ENCODE results near the gene DNAJC5.
A peak's percentile ranks its signal among the peaks of the same experiment; 100 is the strongest.

DNAJC5 gene

GRCh38 chr20:63885264-63886053, 9.5 kb upstream of the DNAJC5 start:
- no peak for DNase-seq

GRCh38 chr20:63886054-63886419, 8.9 kb upstream of the DNAJC5 start:
- DNase-seq = no peak

- DNase-seq = no peak
Measured at GRCh38 chr20:63886921-63887320, 8.0 kb upstream of the DNAJC5 start.

- no peak for DNase-seq
Measured at GRCh38 chr20:63889241-63890200, 5.4 kb upstream of the DNAJC5 start.

- DNase-seq = no peak
Measured at GRCh38 chr20:63890201-63890576, 4.7 kb upstream of the DNAJC5 start.

- no peak for DNase-seq
Measured at GRCh38 chr20:63890616-63891015, 4.3 kb upstream of the DNAJC5 start.

GRCh38 chr20:63891061-63892002, 3.6 kb upstream of the DNAJC5 start:
- DNase-seq = no peak

GRCh38 chr20:63892402-63892801, 2.5 kb upstream of the DNAJC5 start:
- DNase-seq = no peak

GRCh38 chr20:63893999-63894357, 948 bp upstream of the DNAJC5 start:
- no peak for DNase-seq

- no peak for DNase-seq
Measured at GRCh38 chr20:63895202-63895951, 451 bp downstream of the DNAJC5 start.

GRCh38 chr20:63895952-63896263, 982 bp downstream of the DNAJC5 start:
- no peak for DNase-seq

- no peak for DNase-seq
Measured at GRCh38 chr20:63896264-63897105, 1.6 kb downstream of the DNAJC5 start.

GRCh38 chr20:63897978-63898561, 3.1 kb downstream of the DNAJC5 start:
- DNase-seq = no peak

GRCh38 chr20:63898882-63899558, 4.1 kb downstream of the DNAJC5 start:
- no peak for DNase-seq

GRCh38 chr20:63900413-63900812, 5.5 kb downstream of the DNAJC5 start:
- DNase-seq = no peak

- peak; percentile 42 for DNase-seq
Measured at GRCh38 chr20:63903796-63904561, 9.1 kb downstream of the DNAJC5 start.

GRCh38 chr20:63908008-63908682, 13.2 kb downstream of the DNAJC5 start:
- DNase-seq = no peak

GRCh38 chr20:63911176-63911575, 16.2 kb downstream of the DNAJC5 start:
- DNase-seq = no peak

GRCh38 chr20:63913768-63914167, 18.8 kb downstream of the DNAJC5 start:
- DNase-seq = no peak

Measured in NK-92 treated with Interleukin-12 subunit alpha and Interleukin-12 subunit beta, amount 100 ng/mL, for 24 hours (cell line).